HepG2 (cell line): Measurements from ENCODE around the gene S100A6. TPM values are rescaled to one million over a fixed set of nuclear protein-coding genes. Genes with fewer than 3 reads are reported as not detected.

ENCODE experiments used
- ATAC-seq: fragments of 200-7000 bp; cut with Tn5 transposase; 3 replicates; pipeline ENCODE4 v1.9.1; 2020; ENCODE audit warnings: mild to moderate bottlenecking, moderate library complexity
- BruUV-seq: library from RNA; stranded (reverse); fragments of 400-500 nt; replicated peaks from 2 replicates; lab custom pipeline; 2021; lab: Mats Ljungman, UMichigan
- CTCF ChIA-PET: fragments of 300-600 bp; formaldehyde crosslinking; extraction: SDS; loops from one replicate; lab custom pipeline; 2021; ENCODE audit warnings: low total read pairs, inconsistent platforms, low intra/inter-chr PET ratio; lab: Yijun Ruan, JAX
- POLR2A ChIA-PET: fragments of 350-600 bp; sonication (Branson Sonifier 250); formaldehyde crosslinking; loops from one replicate; lab custom pipeline; 2020; ENCODE audit warnings: antibody characterized with exemption, inconsistent platforms; lab: Yijun Ruan, JAX
- DNase-seq: peaks from one replicate; pipeline ENCODE4 v3.0.0-alpha.2; 2015; ENCODE audit warnings: low spot score
- FAIRE-seq: peaks from 3 replicates; lab custom pipeline; 2011; peaks lifted over from hg19 to GRCh38; lab: Jason Lieb, UNC
- H2AFZ ChIP-seq: one replicate; pipeline ENCODE4 v1.6.1; 2011; ENCODE audit warnings: low read length, inconsistent platforms
- H3K27ac ChIP-seq: fragments of 300-600 bp; 3 replicates; pipeline ENCODE4 v1.8.0; 2011; ENCODE audit warnings: mixed run types, mild to moderate bottlenecking, mixed read lengths, low read length, inconsistent platforms; ENCODE audit not compliant: insufficient read depth; ENCODE audit errors: extremely low read length
- H3K27me3 ChIP-seq, 2 experiments: fragments of 200-600 bp in 1 of 2; 2 replicates in 1 of 2; 3 replicates in 1 of 2; pipeline versions ENCODE4 v1.6.0 to v1.8.0; 2011; ENCODE audit warnings: low read length in 2 of 2, mild to moderate bottlenecking in 2 of 2, moderate library complexity in 2 of 2, inconsistent platforms in 1 of 2; ENCODE audit not compliant: insufficient read depth in 2 of 2, control insufficient read depth in 1 of 2
- H3K36me3 ChIP-seq, 2 experiments: fragments of 200-600 bp in 1 of 2; replicated peaks in 1 of 2; 2 replicates in 1 of 2; 3 replicates in 1 of 2; pipeline versions ENCODE4 v1.5.1 to v1.8.0; 2011; ENCODE audit warnings: low read length in 2 of 2, inconsistent platforms in 1 of 2; ENCODE audit not compliant: insufficient read depth in 2 of 2, control insufficient read depth in 1 of 2
- H3K4me1 ChIP-seq: 2 replicates; pipeline ENCODE4 v1.5.1; 2012; ENCODE audit warnings: low read length, inconsistent platforms; ENCODE audit not compliant: insufficient read depth
- H3K4me2 ChIP-seq: 2 replicates; pipeline ENCODE4 v1.6.0; 2011; ENCODE audit warnings: low read depth, low read length, inconsistent platforms
- H3K4me3 ChIP-seq, 3 experiments: fragments of 200-600 bp in 1 of 3; sonication (generic), shearing (Covaris generic) in 1 of 3; replicated peaks in 1 of 3; 2 replicates each; pipeline ENCODE4 v1.5.1; 2011 to 2016; ENCODE audit warnings: low read length in 3 of 3, inconsistent platforms in 2 of 3, low read depth in 2 of 3, mild to moderate bottlenecking in 2 of 3, control low read depth in 1 of 3, mixed read lengths in 1 of 3; ENCODE audit not compliant: insufficient read depth in 1 of 3
- H3K79me2 ChIP-seq: one replicate; pipeline ENCODE4 v1.6.1; 2011; ENCODE audit warnings: low read length, inconsistent platforms; ENCODE audit not compliant: insufficient read depth
- H3K9ac ChIP-seq: 2 replicates; pipeline ENCODE4 v1.6.0; 2011; ENCODE audit warnings: mild to moderate bottlenecking, low read depth, low read length, inconsistent platforms; ENCODE audit not compliant: insufficient read depth
- H3K9me3 ChIP-seq: 2 replicates; pipeline ENCODE4 v1.5.1; 2012; ENCODE audit warnings: mild to moderate bottlenecking, low read length
- H4K20me1 ChIP-seq: 2 replicates; pipeline ENCODE4 v1.6.0; 2011; ENCODE audit warnings: inconsistent platforms, mild to moderate bottlenecking, low read length, moderate library complexity; ENCODE audit not compliant: insufficient read depth
- CBFB ChIP-seq: sonication (generic); formaldehyde crosslinking; IDR thresholded peaks from 2 replicates; pipeline ENCODE4 v1.4.0; 2020; ENCODE audit warnings: missing genetic modification reagents
- DPF2 ChIP-seq: sonication (generic); formaldehyde crosslinking; IDR thresholded peaks from 2 replicates; pipeline ENCODE4 v1.4.0; 2020; ENCODE audit warnings: mild to moderate bottlenecking, low read depth, missing genetic modification reagents, borderline replicate concordance
- EEA1 ChIP-seq: sonication (generic); formaldehyde crosslinking; IDR thresholded peaks from 2 replicates; pipeline ENCODE4 v1.5.1; 2020; ENCODE audit warnings: mild to moderate bottlenecking, missing genetic modification reagents, borderline replicate concordance
- FIP1L1 ChIP-seq: fragments of 200-400 bp; formaldehyde crosslinking; IDR thresholded peaks from 2 replicates; pipeline ENCODE4 v1.6.1; 2018; ENCODE audit warnings: low read depth, mild to moderate bottlenecking, low read length, moderate library complexity, borderline replicate concordance; ENCODE audit not compliant: insufficient read depth
- GPN1 ChIP-seq: sonication (generic); formaldehyde crosslinking; IDR thresholded peaks from 2 replicates; pipeline ENCODE4 v1.5.1; 2020; ENCODE audit warnings: missing genetic modification reagents, borderline replicate concordance
- KMT2A ChIP-seq: sonication (generic); formaldehyde crosslinking; IDR thresholded peaks from 2 replicates; pipeline ENCODE4 v1.4.0; 2020; ENCODE audit warnings: missing genetic modification reagents
- MXD3 ChIP-seq: IDR thresholded peaks from 2 replicates; pipeline ENCODE4 v1.6.1; 2016; ENCODE audit warnings: mild to moderate bottlenecking, missing biosample characterization, missing genetic modification reagents
- ZNF362 ChIP-seq: sonication (generic); formaldehyde crosslinking; IDR thresholded peaks from 2 replicates; pipeline ENCODE4 v1.4.0; 2020; ENCODE audit warnings: missing genetic modification reagents, mild to moderate bottlenecking, borderline replicate concordance
- ZNF768 ChIP-seq: sonication (generic); formaldehyde crosslinking; IDR thresholded peaks from 2 replicates; pipeline ENCODE4 v1.4.0; 2020; ENCODE audit warnings: missing genetic modification reagents
- WGBS: methylation state at CpG from one replicate; pipeline ENCODE4 v1.1.6; 2017; ENCODE audit warnings: low lambda C conversion rate; 5-methylcytosine and 5-hydroxymethylcytosine counted together
- in situ Hi-C: cut with HindIII; loops from 2 replicates; pipeline ENCODE4 v1.10.0; 2017; ENCODE audit warnings: low pct_unique_long_range_greater_than_20kb; ENCODE audit not compliant: extremely low pct_ligation_motif_present
- intact Hi-C: fragments of 100-400 bp; cut with micrococcal nuclease; formaldehyde crosslinking; loops from one replicate; pipeline ENCODE4 v1.10.0; 2022; ENCODE audit not compliant: unreplicated experiment
- polyA plus RNA-seq, 8 experiments: library from polyadenylated mRNA; depleted of rRNA in 3 of 8; stranded (reverse) in 7 of 8; unstranded in 1 of 8; fragments of >200 nt; fragmentation: Illumina TruSeq in 4 of 8; extraction: Trizol in 4 of 8; gene quantifications; 2 replicates each; pipeline versions ENCODE4 v1.2.1 to v1.2.3, GENCODE V29; 2011 to 2016; ENCODE audit warnings: low read depth in 4 of 8, missing spikeins in 1 of 8, mixed read lengths in 1 of 8; ENCODE audit not compliant: insufficient read depth in 1 of 8
- total RNA-seq, 5 experiments: library from RNA; depleted of rRNA; stranded (reverse); fragments of >200 nt; fragmentation: Illumina TruSeq; extraction: Trizol; gene quantifications; 2 replicates each; pipeline ENCODE4 v1.2.3, GENCODE V29; 2016; ENCODE audit warnings: low read depth in 1 of 5

The S100A6 gene
- total and polyA plus RNA-seq, 2 of the 13 experiments (the other 11 are each of a cell fraction or from before 2014, with no cell fraction given), result 72.9 to 85.0 TPM

- Histone ChIP-seq H2AFZ (no peak overlapping the region), H3K9me3 (no peaks in the 10 kb centered on the region)
- TF ChIP-seq GPN1 (CRISPR knock-in tag) (no peak), FIP1L1 (no peak), CBFB (CRISPR knock-in tag) (no peak), EEA1 (CRISPR knock-in tag) (no peak), KMT2A (CRISPR knock-in tag) (no peak), ZNF768 (CRISPR knock-in tag) (no peak), MXD3 (CRISPR knock-in tag) (no peak), ZNF362 (CRISPR knock-in tag) (no peak), DPF2 (CRISPR knock-in tag) (no peak)
- TF ChIP-seq, all 625 proteins: peak for 0
- Histone ChIP-seq H3K4me1 (peaks cover 30% of the 10 kb centered on the region), H3K4me3 (no peak overlapping the region), H3K27me3 (peaks cover 0 to 6% of the 10 kb centered on the region in 2 experiments; a peak in 2 of 5 replicates), H3K4me2 (peak overlapping the region; percentile 49), H4K20me1 (no peaks in the 10 kb centered on the region), H3K79me2 (no peaks in the 10 kb centered on the region), H3K36me3 (no peaks in the 10 kb centered on the region), H3K27ac (no peak overlapping the region), H3K9ac (no peak overlapping the region)
- POLR2A ChIA-PET, result interaction anchor here (0.7 to 1.7 kb wide), 7 partner anchors 38 to 262 kb away, joined by 3 to 10 read pairs (median 4); partner anchors contain the start of genes CHTOP, S100A1 and S100A13
- intact Hi-C loops (loop anchor here (10.0 kb wide), 1 partner anchor 238 kb away; no protein-coding TSS in a partner anchor), in situ Hi-C loops (loop anchor here (5.0 kb wide), 2 partner anchors 61 to 121 kb away; partner anchors contain the start of genes S100A1, S100A13 and S100A2)
- DNase-seq (no peak), FAIRE-seq (no peak), ATAC-seq (peak; percentile 7; the same call in 1 of the 3 replicates)
- WGBS, result 66% methylated on average over 5 of the region's 5 CpGs
- CTCF ChIA-PET, result no interaction called here
- BruUV-seq, result no TSS peak
Observed at GRCh38 chr1:153506386-153506785, 29.4 kb downstream of the S100A6 start.
